GM19025 (cell line): ENCODE results near the gene TRIM37.
"Not testable (repeated sequence)": the region's sequence is repeated elsewhere in the genome, so short reads cannot be mapped to it uniquely, and the experiment has no call there.

Experiments used
- ATAC-seq: cut with Tn5 transposase; IDR thresholded peaks from one replicate; pipeline ENCODE4 v1.9.1; 2021; ENCODE audit warnings: mild to moderate bottlenecking, low read depth, moderate library complexity; ENCODE audit not compliant: unreplicated experiment

Gene TRIM37

DNA sequence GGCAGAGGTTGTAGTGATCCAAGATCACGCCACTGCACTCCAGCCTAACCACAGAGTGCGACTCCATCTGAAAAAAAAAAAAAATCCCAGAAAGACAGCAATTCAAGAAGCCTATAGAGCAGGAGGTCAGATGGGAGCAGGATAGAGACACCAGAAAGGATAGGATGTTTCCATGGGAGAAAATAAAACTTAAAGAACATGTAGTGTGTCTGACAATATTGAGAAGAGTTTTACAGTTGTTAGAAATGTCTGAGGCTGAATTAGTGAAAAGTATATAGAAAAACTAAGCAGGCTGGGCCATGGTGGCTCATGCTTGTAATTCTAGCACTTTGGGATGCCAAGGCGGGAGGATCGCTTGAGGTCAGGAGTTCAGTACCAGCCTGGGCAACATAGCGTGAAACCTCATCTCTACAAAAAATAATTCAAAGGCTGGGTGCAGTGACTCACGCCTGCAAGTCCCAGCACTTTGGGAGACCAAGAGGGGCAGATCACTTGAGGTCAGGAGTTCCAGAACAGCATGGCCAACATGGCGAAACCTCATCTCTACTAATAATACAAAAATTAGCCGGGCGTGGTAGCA is 15.3 kb upstream of the TRIM37 start:
- no peak for ATAC-seq

DNA sequence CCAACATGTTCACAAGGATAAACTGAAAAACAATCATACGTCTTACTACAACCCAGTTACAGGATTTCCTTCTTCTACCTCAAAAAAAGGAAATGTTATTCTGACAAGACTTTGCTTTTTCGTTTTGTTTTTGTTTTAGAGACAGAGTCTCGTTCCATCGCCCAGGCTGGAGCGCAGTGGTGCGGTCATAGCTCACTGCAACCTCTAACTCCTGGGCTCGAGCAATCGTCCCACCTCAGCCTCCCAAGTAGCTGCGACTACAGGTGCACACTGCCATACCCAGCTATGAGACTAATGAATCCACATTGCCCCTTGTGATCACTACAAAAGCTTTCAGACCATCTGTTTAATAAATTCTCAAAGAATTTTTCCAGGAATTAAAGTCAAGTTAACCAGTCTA is 8.8 kb upstream of the TRIM37 start:
- no peak for ATAC-seq

DNA sequence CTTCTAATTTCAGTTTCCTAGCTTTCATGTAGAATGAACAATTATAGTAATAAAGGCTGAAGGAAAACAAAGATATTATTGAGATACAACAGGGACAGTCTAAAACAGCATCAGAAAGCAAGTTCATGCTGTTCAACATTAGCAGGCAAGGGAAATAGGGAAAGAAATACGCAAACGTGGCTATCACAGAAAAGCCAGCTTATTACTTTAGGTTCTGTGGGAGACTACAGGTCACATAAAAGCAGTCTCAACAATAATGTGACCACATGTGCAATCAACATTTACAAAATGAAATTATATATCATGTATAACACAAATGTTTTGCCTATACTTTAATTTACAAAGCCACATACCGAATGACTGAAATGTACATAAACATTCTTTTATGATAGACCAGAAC is 4.9 kb upstream of the TRIM37 start:
- ATAC-seq = no peak

DNA sequence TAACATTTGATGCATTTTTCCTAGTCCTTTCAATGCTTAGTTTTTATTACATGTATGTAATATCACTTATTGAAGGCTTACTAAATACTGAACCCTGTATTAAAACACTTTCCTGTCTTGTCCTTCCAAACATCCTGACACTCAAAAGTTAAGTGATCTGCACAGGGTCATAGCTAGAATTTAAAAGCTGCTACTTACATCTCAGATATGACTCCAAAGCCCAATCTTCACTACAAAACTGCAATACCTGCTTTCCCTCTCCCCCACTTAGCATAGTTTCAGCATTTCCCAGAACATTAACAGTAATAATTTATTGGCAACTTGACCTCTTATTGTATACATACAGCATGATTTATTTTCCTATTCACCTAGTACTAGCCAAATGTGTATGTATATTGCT is 4.3 kb upstream of the TRIM37 start:
- no peak for ATAC-seq

DNA sequence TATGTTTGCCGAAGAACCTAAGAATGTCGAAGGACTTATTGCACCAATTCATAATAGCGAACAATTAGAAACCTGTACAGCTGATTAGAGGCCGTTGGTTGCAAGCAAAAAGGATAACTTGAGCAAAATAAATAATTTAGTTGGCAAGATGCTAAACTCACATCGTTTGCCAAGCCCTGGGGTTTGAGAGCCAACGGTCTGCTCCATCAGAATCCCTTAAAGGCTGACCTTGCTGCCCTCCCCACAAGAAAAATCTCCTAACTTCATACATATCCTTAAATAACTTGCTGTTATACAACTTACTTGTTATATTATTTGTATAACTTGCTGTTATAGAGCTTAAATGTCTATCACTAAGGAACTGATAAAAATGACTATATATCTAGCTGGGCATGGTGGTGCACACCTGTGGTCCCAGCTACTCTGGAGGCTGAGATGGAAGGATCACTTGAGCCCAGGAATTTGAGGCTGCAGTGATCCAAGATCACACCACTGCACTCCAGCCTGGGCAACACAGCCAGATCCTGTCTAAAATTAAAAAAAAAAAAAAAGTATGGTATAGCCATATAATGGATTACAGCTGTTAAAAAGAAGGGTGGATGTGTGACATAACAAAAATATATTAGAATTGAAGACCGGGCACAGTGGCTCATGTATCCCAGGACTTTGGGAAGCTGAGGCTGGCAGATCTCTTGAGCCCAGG is 1.9 kb upstream of the TRIM37 start:
- ATAC-seq = no peak

DNA sequence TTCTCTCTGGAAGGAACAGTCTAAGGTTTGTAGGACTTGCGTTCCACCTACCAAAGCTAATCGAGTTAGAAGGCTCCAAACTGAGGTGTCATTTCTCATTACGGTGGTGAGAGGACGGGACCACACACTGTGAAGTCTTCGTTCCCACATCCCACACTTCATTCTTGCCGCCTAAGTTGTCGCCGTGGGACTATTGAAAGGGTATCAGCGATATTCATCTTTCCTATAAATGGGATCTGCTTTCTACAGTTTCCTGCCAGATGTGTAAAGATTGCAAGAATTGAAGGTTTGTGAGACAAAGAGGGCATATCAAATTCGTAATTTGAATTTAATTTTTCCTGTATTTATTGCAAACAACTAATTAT is 608 bp upstream of the TRIM37 start:
- ATAC-seq = no peak

DNA sequence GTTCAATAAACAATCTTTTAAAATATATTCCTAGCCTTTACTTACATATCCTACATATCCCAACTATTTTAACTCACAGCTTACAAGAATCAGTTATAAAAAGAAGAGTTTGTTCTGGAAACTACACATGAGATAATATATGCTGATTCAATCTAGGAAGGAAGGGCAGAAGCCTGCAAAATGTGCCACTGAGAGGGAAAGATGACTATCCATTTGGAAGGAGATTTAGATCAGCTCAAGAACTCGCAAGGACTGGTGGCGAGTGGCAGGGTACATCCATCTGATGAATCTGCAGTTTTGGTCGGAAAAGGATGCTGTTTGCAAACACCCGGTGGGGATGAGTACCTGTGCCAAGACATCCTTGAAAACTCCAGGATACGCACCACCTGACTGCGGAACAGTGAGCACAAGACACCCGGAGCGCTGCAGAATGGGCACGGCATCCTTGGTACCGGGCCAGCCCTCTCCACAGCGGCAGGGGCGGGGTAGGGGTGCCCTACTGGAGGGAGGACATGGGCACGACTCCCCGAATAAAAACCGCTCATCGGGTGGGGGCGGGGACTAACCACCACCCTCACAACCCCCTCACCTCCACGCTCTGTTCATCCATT is 723 bp downstream of the TRIM37 start:
- peak; percentile 8 for ATAC-seq

DNA sequence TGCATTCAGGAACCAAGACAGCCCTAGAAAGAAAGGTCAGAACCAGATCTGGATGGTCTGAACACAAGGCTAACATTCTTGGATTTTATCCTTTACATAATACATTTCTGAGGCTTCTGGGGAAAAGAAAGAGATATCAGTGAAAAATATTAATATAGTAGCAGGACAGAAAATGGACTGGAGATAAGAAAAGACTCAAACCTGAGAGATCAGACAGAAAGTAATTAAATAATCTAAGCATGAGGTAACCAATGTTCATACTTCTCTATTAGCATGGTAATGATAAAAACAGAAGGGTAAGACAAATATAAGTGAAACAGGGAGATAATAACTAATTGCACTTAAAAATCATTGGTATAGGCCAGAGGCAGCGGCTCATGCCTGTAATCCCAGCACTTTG is 5.5 kb downstream of the TRIM37 start:
- no peak for ATAC-seq

DNA sequence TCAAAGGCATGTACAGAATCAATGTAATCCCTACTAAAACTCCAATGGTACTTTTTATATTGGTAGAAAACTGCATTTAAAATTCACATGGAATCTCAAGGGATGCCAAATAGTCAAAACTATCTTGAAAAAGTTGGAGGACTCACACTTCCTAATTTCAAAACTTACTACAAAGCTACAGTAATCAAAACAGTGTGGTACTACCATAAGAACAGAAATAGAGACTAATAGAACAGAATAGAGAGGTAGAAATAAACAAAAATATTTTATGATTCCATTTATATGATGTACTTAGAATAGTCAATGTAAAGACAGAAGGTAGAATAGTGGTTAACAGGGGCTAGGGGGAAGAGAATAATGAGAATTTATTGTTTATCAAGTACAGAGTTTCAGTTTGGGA is 8.8 kb downstream of the TRIM37 start:
- ATAC-seq = no peak

DNA sequence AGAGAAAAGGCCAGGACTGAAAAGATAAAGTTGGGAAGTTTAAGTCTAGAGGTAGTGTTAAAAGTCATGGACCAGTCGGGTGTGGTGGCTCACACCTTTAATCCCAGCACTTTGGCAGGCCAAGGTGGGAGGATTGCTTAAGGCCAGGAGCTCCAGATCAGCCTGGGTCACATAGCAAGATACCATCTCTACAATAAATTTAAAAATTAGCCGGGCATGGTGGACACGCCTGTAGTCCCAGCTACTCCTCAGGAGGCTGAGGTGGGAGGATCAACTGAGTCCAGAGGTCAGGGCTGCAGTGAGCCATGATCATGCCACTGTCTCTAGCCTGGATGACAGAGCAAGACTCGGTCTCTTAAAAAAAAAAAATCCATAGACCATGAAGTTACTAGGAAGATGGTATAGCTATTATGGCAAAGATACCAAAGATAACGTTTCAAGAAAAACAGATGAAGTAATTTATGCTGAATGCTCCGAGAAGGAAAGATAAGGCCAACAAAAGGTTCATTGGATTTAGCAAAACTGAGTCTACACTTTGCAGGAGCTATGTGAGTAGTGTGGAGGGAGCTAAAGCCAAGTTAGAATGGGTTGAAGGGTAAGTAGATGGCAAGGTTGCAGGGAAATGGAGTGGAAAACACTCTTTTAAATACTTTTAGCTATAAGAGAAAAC is 11.7 kb downstream of the TRIM37 start:
- ATAC-seq = no peak

DNA sequence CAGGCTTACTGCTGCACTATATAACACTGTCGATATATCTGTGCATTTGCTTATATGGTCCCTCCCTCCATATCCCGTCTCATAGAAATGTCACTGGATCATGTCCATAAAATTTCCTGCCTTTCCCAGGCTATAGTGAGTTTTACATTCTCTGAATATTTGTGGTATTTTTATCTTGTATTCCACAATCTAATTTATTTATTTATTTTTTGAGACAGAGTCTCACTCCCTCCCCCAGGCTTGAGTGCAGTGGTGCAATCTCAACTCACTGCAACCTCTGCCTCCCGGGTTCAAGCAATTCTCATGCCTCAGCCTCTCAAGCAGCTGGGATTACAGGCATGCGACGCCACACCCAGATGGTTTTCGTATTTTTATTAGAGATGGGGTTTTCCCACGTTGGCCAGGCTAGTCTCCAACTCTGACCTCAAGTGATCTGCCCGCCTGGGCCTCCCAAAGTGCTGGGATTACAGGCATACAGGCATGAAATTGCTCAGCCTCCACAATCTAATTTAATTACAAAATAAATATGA is 12.9 kb downstream of the TRIM37 start:
- no peak for ATAC-seq

DNA sequence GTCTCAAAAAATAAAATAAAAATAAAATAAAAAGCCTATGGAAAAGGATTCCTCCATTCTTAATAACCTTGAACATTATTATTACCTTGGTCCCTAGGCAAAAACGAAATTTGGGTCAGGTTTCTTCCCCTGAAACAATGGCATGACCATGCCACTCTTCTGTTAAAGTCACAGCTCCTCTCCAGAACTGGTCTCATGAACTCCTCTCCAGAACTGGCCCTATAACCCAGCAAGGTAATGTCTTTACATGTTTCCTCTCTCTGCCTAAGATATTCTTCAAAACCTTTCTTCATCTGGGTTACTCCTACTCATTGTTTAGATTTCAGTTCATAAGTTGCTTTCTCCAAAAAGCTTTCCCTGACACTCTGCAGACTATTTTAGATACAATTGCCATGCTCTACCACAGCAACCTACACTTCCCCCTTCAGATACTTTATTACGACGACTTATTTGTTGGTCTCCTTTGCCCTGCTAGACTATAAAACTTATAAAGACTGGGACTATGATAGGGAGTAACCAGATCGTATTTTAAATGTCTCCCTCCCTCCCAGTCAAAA is 13.5 kb downstream of the TRIM37 start:
- no peak for ATAC-seq

DNA sequence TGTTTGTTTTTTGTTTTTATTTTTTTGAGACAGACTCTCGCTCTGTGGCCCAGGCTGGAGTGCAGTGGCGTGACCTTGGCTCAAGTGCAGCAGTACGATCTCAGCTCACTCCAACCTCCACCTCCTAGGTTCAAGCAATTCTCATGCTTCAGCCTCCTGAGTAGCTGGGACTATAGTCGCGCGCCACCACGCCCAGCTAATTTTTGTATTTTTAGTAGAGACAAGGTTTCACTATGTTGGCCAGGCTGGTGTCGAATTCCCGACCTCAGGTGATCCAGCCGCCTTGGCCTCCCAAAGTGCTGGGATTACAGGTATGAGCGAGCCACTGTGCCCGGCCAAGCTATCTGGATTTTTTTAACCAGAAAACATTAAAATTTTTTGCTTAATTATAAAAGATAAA is 16.1 kb downstream of the TRIM37 start:
- ATAC-seq = not testable (repeated sequence)

DNA sequence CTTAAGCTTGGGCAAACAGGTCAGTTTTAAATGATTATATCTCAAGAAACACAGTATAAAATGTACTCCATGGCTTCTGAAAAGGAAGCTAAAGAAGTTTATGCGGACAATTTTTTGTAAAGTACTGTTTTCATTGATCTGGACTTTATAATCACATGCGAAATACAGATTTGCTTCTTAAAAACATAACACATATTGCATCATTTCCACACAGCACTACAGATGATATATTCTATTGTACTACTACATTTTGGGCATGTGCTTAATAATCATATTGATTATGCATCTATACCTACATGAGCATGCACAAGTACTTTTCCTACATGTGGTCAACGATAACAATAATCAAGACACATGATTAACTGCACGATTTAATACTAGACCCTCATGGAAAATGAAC is 22.5 kb downstream of the TRIM37 start:
- ATAC-seq = no peak

DNA sequence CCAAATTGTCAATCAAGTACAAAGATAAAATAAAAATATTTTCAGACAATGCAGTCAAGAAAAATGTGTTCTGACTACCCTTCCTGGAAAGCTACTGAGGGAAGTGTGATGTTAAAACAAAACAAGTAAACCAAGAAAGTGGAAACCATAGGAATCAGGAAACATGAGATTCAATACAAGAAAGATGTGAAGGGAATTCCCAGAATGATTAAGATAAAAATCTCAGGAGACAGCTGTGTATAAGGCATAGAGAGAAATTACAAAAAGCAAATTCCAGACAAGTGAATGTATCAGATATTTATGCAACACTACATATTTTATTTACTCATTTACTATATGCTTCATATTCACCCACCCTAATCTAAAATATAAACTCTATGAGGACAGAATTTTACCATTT is 32.2 kb downstream of the TRIM37 start:
- ATAC-seq = no peak

DNA sequence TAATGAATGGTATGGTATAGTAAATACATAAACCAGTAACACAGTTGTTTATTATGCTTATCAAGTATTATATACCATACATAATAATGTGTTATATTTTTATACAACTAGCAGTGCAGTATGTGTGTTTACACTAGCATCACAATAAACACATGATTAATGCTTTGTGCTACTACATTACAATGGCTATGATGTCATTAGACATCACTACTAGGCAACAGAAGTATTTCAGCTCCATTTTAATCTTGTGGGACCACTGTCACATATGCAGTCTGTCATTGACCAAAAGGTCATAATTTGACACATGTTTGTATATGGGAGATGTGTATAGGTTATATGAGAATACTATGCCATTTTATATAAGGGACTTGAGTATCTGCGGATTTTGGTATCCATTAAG is 32.7 kb downstream of the TRIM37 start:
- ATAC-seq = no peak

DNA sequence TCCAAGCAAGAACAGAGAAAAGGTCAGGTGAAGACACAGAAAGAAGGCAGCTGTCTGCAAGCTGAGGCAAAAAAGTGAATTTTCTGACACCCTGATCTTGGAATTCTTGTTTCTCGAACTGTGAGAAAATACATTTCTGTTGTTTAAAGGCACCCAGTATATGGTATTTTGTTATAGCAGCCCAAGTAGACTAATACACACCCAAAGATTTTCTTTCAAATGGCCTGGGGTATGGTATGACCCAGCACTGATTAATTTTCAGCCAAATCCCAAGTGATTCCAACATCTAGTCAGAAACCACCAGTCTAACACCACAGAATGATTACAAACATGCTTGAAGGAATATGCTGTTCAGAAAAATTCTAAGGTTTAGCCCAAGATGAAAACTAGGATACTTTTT is 36.8 kb downstream of the TRIM37 start:
- ATAC-seq = no peak

DNA sequence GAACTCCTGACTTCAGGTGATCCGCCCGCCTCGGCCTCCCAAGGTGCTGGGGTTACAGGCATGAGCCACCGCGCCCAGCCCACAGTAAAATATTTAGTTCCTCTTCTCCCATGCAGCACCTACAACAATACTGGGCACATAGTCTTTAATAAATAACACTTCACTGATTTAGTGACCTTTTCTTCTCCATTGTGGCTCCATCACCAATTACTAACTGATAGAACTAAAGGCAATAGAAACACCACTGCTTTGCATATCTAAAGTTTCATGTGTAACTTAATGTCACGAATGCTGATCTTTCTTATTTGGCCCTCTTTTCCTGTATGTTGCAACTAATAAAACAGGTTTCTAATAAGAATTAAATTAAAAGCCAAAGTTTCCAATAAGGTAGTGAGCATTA is 38.9 kb downstream of the TRIM37 start:
- peak; percentile 57 for ATAC-seq

DNA sequence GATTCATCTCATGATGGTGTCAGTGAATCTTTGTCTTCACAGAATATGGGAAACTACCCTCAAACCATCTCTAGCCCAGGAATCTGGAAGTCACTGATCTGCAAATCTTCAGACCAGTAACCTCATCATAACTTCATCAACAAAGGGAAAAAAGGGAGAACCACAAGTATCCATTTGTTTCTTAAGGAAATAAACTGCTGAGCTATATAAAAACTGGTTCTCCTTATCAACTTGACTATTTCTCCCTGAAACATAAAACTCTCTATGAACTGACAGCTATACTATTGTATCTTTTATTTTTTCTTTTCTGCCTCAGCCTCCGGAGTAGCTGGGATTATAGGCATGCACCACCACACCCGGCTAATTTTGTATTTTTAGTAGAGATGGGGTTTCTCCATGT is 39.3 kb downstream of the TRIM37 start:
- ATAC-seq = no peak

DNA sequence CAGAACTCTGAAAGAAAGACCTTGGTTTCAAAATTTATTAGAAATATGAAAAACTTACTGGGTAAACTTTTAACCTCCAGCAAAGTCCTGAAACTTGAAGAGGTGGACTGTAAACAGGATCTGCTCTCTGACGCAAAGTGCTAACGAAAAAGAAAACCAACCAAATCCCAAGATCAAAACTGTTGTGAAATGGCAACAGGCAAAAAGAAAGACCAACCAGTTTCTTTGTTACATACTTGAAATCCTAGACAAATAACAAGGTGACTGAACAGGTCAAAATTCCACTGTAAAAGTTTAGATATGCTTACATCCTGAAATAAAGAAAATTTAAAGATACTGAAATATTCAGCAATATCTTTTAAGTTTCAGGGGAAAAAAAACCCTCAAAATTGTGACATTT is 44.2 kb downstream of the TRIM37 start:
- no peak for ATAC-seq

DNA sequence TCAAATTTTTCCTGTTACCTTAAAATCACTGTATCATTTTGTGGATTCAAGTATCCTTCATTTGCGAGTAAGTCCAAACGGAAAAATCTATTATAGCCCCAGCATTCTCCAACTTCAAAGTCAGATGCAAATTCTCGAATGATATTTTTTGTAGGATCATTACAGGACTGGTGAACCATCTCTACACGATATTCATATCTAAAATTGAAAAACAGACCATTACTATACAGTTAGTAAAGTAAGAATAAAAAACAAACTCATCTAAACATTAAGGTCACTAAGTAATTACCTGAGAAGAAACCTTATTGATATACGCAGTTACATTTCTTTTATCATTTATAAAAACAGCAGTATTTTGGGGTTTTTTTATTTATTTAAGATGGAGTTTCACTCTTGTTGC is 49.8 kb downstream of the TRIM37 start:
- no peak for ATAC-seq
